Fibroblast of skin of right quadriceps (primary cell): ENCODE results near the gene TGFBR2.

Experiments used
- DNase-seq: peaks from one replicate; pipeline ENCODE4 v3.0.0-alpha.2; 2013

Gene TGFBR2

GRCh38 chr3:30724863-30725262 lies 118.5 kb downstream of the TGFBR2 start:
- no peak for DNase-seq

DNA sequence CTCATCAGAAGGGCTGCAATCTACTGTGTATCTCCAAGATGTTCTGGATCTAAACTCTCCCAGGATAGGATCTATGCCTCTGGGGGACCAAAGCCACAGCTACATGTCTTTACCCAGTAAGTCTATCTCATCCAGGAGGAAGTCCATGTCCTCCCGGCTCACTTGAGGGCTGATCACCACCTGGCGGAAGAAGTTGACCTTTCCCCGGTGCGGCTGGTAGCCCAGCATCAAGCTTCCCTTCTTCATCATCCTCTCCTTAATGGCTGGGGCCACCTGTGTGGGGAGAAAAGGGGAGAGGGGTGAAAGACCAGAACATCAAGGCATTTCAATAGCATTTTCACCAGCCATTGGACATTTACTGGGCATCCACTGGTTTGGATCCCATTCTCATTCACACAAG lies 121.7 kb downstream of the TGFBR2 start:
- DNase-seq: no peak

- no peak for DNase-seq
Observed at GRCh38 chr3:30729512-30729911, 123.1 kb downstream of the TGFBR2 start.

GRCh38 chr3:30729936-30730335 lies 123.5 kb downstream of the TGFBR2 start:
- no peak for DNase-seq

DNA sequence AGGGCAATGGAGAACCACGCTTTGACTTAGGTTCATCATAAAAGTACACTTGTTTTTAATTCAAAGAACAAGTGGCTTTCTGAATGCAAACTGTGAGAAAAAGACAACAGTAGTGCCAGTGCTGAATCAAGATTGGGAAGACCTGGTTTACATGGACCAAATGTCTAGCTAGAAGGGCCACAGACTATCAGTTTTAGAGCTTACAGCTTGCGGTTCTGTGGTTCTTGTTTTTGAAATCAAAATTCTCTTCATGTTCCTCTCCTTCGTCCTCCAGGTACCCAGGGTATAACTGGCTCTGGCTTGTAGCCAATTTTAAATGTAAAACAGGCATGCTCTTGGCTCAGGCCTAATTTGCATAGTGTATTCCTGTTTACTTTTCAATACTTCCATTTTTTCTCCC lies 124.6 kb downstream of the TGFBR2 start:
- DNase-seq: no peak

DNA sequence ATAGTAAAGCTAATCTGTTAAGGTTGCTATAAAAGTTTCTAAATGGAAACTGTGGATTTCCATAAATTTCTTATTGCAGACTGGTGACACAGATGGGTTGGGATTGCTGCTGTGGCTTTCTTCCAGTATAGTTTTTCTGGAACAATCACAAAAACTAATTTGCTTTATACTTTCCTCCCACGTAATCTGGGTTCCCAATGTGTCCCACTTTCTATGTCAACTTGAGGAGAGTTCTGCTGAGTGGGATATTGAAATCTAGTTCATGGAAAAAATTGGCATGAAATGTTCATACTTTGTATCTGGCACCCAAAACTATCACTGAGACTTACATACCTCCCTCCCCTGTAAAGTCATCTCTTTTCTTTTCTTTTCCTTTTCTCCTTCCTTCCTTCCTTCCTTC lies 126.8 kb downstream of the TGFBR2 start:
- no peak for DNase-seq

DNA sequence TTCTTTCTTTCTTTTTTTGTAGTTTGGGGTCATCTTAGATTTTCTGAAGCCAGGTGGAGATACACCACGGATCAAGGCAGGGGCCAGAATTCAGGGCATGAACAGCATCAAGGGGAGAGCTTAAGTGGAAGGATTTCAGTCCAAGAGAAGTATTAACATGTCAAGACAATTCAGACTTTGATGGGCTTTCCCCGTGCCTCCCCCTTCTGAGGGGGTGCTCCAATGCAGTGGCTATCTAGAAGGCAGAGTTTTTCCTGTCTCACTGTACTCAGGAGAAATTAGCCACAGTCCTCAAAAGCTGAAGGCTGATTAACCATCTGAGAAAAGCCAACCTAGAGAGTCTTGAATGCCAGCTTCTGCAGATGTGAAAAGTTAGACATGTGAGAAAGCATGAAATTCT lies 127.3 kb downstream of the TGFBR2 start:
- DNase-seq: no peak

DNA sequence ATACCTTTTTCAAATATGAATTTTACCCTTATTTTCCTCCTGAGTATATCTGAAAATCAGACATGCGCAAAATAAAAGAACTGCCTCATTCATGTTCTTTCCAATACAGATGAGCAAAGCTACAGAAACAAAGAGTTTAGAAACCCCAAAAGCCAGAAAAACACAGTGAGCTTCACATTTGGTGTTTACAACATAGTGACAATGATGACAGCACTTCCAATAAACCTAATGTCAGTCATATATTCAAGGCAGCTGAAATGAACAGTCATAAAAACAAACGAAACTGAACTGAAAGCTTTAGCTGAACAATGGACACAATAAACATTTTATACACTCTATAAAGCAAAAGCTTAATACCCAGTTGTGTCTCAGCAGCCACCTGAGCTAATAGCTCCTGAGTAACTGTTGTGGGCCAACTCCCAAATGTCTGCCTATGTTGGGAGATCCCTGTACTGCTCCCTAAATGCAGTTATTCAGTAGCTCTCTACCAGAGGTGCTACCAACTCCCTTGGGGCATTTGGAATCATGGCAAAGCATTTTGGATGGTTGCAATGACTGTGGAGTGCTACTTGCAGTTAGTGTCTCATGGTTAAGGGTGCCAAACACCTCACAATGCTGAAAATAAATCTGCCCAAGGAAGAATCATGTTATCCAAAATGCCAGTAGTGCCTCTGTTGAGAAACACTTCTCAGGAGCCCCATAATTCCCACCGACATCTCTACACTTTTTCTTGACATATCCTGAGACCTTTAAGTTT lies 131.5 kb downstream of the TGFBR2 start:
- no peak for DNase-seq

GRCh38 chr3:30738605-30739004 lies 132.2 kb downstream of the TGFBR2 start:
- no peak for DNase-seq

DNA sequence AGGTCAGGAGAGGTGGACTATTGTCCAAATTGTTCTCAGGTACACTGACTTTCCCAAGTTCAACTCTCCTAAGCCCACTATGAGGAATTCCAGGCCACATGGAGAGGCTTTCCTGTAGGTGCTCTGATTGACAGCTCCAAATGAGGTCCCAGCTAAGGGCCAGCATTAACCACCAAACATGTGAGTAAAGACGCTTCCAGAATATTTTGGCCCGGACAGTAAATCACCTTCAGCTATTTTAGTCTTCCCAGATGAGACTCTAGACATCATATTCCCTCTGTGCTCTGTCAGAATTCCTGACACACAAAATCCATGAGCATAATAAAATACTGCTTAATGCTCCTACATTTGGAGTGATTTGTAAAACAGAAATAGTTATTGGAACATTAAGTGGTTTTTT lies 135.5 kb downstream of the TGFBR2 start:
- DNase-seq: no peak

DNA sequence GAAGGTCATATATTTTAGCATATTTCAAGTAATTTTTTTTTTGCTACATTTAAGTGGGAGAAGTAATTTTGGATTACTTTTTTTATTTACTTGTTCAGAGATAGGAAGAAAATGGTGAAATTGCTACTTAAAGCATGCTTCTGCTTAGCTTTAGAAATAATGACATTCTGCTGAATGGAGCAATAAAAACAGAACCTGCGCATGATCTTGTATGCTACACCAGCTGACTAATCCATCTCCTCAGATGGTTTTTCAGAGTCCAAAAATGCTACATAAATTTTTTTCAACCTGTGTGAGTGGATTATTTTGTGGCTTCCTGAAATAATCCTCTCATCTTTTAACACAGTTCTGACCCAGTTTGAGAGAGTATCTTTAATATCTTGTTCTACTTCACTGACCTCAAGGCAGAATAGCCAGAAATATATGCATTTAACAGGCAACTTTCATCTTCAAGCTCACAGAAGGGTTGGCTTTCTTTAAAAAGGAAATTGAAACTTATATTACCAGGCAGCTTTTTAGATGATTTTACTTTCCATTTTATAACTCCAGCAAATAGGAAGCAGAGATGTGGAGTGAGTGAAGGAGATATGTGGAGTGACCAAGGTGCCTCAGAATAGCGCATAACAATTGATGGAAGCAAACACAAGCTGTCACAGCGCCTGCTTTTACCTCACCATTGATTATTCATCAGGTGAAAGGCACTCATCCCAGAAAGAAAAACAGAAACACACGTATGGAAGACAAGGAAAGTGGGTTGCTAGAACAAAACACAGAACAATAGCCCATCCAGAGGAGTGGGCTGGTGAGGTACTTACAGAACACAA lies 136.6 kb downstream of the TGFBR2 start:
- DNase-seq: no peak
